GM18499 (cell line): ENCODE data around the gene AGBL1.

Experiments used
- ATAC-seq: cut with Tn5 transposase; IDR thresholded peaks from one replicate; pipeline ENCODE4 v1.9.1; 2021; ENCODE audit warnings: moderate number of reproducible peaks; ENCODE audit not compliant: insufficient read depth, unreplicated experiment

Gene AGBL1

GRCh38 chr15:86879250-86880229 is 799.9 kb downstream of the AGBL1 start:
- no peak for ATAC-seq

- no peak for ATAC-seq
Measured at GRCh38 chr15:86885616-86886015, 805.9 kb downstream of the AGBL1 start.

GRCh38 chr15:86892774-86893449 is 813.2 kb downstream of the AGBL1 start:
- no peak for ATAC-seq

GRCh38 chr15:86894269-86894668 is 814.6 kb downstream of the AGBL1 start:
- ATAC-seq: no peak

GRCh38 chr15:86903642-86904421 is 824.2 kb downstream of the AGBL1 start:
- no peak for ATAC-seq

GRCh38 chr15:86905625-86906256 is 826.1 kb downstream of the AGBL1 start:
- no peak for ATAC-seq

GRCh38 chr15:86906376-86906775 is 826.7 kb downstream of the AGBL1 start:
- no peak for ATAC-seq

GRCh38 chr15:86911022-86911421 is 831.4 kb downstream of the AGBL1 start:
- ATAC-seq: no peak

- ATAC-seq: no peak
Measured at GRCh38 chr15:86912661-86913060, 833.0 kb downstream of the AGBL1 start.

GRCh38 chr15:86915811-86916331 is 836.2 kb downstream of the AGBL1 start:
- ATAC-seq: no peak

- ATAC-seq: no peak
Measured at GRCh38 chr15:86916671-86917360, 837.1 kb downstream of the AGBL1 start.

- no peak for ATAC-seq
Measured at GRCh38 chr15:86917361-86917671, 837.6 kb downstream of the AGBL1 start.

- no peak for ATAC-seq
Measured at GRCh38 chr15:86919581-86919980, 839.9 kb downstream of the AGBL1 start.

- no peak for ATAC-seq
Measured at GRCh38 chr15:86929461-86929860, 849.8 kb downstream of the AGBL1 start.

GRCh38 chr15:86932456-86932855 is 852.8 kb downstream of the AGBL1 start:
- no peak for ATAC-seq

- no peak for ATAC-seq
Measured at GRCh38 chr15:86935841-86936240, 856.2 kb downstream of the AGBL1 start.

GRCh38 chr15:86942285-86942684 is 862.6 kb downstream of the AGBL1 start:
- no peak for ATAC-seq

- ATAC-seq: no peak
Measured at GRCh38 chr15:86948719-86949118, 869.0 kb downstream of the AGBL1 start.

GRCh38 chr15:86959254-86959653 is 879.6 kb downstream of the AGBL1 start:
- no peak for ATAC-seq

- no peak for ATAC-seq
Measured at GRCh38 chr15:86961669-86962068, 882.0 kb downstream of the AGBL1 start.
